AG09309 (cell line): Measurements from ENCODE around the gene COASY.
"Not testable (repeated sequence)": the region's sequence is repeated elsewhere in the genome, so short reads cannot be mapped to it uniquely, and the experiment has no call there.

ENCODE experiments used
- DNase-seq: peaks from one replicate; pipeline ENCODE4 v3.0.0-alpha.2; 2010; ENCODE audit warnings: low read depth
- H3K4me3 ChIP-seq: 2 replicates; pipeline ENCODE4 v1.5.1; 2011; ENCODE audit warnings: mild to moderate bottlenecking, low read depth, low read length, moderate library complexity; ENCODE audit not compliant: control insufficient read depth
- CTCF ChIP-seq: IDR thresholded peaks from 2 replicates; pipeline ENCODE4 v1.5.1; 2011; ENCODE audit warnings: mild to moderate bottlenecking, low read depth, low read length, inconsistent platforms; ENCODE audit not compliant: insufficient read depth, control insufficient read depth; ENCODE audit errors: missing control alignments

Gene COASY

GRCh38 chr17:42537156-42537805 lies 24.7 kb upstream of the COASY start:
- no peak for DNase-seq
- TF ChIP-seq CTCF = no peak
- H3K4me3 ChIP-seq = peak overlapping the region; percentile 63

GRCh38 chr17:42537826-42538451 lies 24.0 kb upstream of the COASY start:
- DNase-seq = no peak
- H3K4me3 ChIP-seq = no peak overlapping the region
- TF ChIP-seq CTCF = no peak

GRCh38 chr17:42538482-42538881 lies 23.5 kb upstream of the COASY start:
- DNase-seq = no peak
- TF ChIP-seq CTCF = no peak
- no peak overlapping the region for H3K4me3 ChIP-seq

- H3K4me3 ChIP-seq, DNase-seq: not testable (repeated sequence)
Measured at GRCh38 chr17:42540558-42540957, 21.4 kb upstream of the COASY start.

- no peak for TF ChIP-seq CTCF
- DNase-seq = no peak
- no peak overlapping the region for H3K4me3 ChIP-seq
Measured at GRCh38 chr17:42541041-42541833, 20.7 kb upstream of the COASY start.

- no peak for DNase-seq
- TF ChIP-seq CTCF = no peak
- no peak overlapping the region for H3K4me3 ChIP-seq
Measured at GRCh38 chr17:42543190-42544079, 18.5 kb upstream of the COASY start.
